ENCODE measurements around the gene SPATC1L. TPM values are rescaled to one million over a fixed set of nuclear protein-coding genes. Genes with fewer than 3 reads are reported as not detected.
"Not testable (repeated sequence)": the region's sequence is repeated elsewhere in the genome, so short reads cannot be mapped to it uniquely, and the experiment has no call there.

Gene SPATC1L
- total RNA-seq, 1 donor from 2014 or later, result 58.7 TPM

DNA sequence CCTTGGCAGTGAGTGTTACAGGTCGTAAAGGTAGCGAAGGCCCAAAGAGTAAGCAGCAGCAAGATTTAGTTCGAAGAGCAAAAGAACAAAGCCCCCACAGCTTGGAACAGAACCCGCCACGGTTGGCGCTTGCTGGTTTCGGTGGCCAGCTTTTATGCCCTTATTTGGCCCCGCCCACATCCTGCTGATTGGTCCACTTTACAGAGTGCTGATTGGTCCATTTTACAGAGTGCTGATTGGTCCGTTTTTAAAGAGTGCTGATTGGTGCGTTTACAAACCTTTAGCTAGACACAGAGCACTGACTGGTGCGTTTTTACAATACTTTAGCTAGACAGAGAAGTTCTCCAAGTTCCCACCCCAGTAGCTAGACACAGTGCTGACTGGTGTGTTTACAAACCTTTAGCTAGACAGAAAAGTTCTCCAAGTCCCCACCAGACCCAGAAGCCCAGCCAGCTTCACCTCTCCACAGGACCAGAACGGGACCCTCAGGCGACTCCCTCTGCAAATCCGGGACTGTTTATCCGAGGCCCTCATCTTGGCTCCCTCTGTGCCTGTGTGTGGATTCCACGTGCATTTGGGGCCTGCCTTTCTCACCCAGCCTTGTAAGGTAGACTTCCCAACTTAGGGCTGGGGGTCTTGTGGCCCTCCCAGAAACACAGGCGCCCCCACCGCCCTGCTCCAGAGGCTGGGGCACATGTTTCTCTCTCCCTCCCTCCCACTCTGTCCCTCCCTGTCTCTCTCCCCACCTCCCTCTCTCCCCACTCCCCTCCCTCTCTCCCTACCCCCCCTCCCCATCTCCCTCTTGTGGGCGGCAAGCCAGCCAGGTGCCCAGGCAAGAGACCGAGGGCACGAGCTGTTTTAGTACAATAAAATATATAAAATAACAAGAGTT is 41.4 kb downstream of the SPATC1L start:
- Mint-ChIP-seq H3K4me3 (ENCODE audit: unreplicated experiment) (no peak overlapping the region), H3K27ac (ENCODE audit: unreplicated experiment) (no peak overlapping the region), H3K27me3 (ENCODE audit: unreplicated experiment) (peaks cover 14% of the 10 kb centered on the region), H3K36me3 (ENCODE audit: unreplicated experiment) (peaks cover 4% of the 10 kb centered on the region), H3K4me1 (ENCODE audit: low read depth, unreplicated experiment) (peaks cover 12% of the 10 kb centered on the region), H3K9me3 (ENCODE audit: unreplicated experiment) (peaks cover 4% of the 10 kb centered on the region)
- DNase-seq, result peak; percentile 9
- TF ChIP-seq, protein P1, sequence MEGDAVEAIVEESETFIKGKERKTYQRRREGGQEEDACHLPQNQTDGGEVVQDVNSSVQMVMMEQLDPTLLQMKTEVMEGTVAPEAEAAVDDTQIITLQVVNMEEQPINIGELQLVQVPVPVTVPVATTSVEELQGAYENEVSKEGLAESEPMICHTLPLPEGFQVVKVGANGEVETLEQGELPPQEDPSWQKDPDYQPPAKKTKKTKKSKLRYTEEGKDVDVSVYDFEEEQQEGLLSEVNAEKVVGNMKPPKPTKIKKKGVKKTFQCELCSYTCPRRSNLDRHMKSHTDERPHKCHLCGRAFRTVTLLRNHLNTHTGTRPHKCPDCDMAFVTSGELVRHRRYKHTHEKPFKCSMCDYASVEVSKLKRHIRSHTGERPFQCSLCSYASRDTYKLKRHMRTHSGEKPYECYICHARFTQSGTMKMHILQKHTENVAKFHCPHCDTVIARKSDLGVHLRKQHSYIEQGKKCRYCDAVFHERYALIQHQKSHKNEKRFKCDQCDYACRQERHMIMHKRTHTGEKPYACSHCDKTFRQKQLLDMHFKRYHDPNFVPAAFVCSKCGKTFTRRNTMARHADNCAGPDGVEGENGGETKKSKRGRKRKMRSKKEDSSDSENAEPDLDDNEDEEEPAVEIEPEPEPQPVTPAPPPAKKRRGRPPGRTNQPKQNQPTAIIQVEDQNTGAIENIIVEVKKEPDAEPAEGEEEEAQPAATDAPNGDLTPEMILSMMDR (IDR thresholded peaks at IDR 0.05; ENCODE audit: partially characterized antibody, unreplicated experiment), result no peak

DNA sequence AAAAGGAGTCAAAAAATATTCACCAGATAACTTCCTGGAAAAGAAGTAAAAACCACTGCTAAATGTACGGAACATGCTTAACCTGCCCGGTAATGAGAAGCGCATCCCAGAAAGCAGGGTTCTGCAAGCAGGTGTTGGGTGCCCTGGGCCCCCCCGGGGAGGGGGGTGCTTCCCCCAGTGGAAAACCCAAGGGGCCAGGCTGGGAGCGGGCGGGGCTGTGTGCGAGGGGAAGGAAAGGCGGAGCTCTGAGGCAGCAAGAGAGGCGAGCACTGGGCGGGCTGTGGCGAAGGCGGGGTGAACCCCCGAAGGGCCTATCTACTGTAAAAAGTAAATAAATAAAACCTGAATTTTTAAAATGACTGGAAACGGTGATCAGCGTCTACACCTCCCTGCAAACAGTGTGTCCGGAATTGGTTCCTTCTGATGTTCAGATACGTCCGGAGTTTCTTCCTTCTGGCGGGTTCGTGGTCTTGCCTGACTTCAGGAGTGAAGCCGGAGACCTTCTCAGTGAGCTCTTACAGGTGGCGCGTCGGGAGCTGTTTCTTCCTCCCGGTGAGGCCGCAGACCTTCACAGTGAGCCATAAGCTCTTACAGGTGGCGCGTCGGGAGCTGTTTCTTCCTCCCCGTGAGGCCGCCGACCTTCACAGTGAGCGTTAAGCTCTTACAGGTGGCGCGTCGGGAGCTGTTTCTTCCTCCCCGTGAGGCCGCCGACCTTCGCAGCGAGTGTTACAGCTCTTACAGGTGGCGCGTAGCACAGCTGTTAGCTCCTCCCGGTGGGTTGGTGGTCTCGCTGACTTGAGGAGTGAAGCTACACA is 42.3 kb downstream of the SPATC1L start:
- no peak overlapping the region for H3K4me3 Mint-ChIP-seq (ENCODE audit: unreplicated experiment)
- peaks cover 4% of the 10 kb centered on the region for H3K9me3 Mint-ChIP-seq (ENCODE audit: unreplicated experiment)
- H3K27ac Mint-ChIP-seq (ENCODE audit: unreplicated experiment), result no peak overlapping the region
- H3K36me3 Mint-ChIP-seq (ENCODE audit: unreplicated experiment), result peaks cover 4% of the 10 kb centered on the region
- TF ChIP-seq, protein P1 (IDR thresholded peaks at IDR 0.05; ENCODE audit: partially characterized antibody, unreplicated experiment), result no peak
- peak; percentile 12 for DNase-seq
- H3K27me3 Mint-ChIP-seq (ENCODE audit: unreplicated experiment), result peaks cover 14% of the 10 kb centered on the region
- peaks cover 12% of the 10 kb centered on the region for H3K4me1 Mint-ChIP-seq (ENCODE audit: low read depth, unreplicated experiment)

DNA sequence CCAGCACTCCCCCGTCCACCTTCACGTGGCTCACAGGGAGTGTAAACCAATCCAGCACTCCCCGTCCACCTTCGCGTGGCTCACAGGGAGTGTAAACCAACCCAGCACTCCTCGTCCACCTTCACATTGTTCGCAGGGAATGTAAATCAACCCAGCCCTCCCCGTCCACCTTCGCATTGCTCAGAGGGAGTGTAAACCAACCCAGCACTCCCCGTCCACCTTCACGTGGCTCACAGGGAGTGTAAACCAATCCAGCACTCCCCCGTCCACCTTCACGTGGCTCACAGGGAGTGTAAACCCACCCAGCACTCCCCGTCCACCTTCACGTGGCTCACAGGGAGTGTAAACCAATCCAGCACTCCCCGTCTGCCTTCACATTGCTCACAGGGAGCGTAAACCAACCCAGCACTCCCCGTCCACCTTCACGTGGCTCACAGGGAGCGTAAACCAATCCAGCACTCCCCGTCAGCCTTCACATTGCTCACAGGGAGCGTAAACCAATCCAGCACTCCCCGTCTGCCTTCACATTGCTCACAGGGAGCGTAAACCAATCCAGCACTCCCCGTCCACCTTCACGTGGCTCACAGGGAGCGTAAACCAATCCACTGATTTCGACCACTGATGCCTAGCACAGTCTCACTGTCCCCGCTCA is 43.8 kb downstream of the SPATC1L start:
- Mint-ChIP-seq H3K27me3 (ENCODE audit: unreplicated experiment) (peaks cover 14% of the 10 kb centered on the region), H3K4me3 (ENCODE audit: unreplicated experiment) (peak overlapping the region; percentile 30)
- DNase-seq; H3K27ac Mint-ChIP-seq (ENCODE audit: unreplicated experiment); H3K36me3 Mint-ChIP-seq (ENCODE audit: unreplicated experiment); H3K4me1 Mint-ChIP-seq (ENCODE audit: low read depth, unreplicated experiment); H3K9me3 Mint-ChIP-seq (ENCODE audit: unreplicated experiment): not testable (repeated sequence)

DNA sequence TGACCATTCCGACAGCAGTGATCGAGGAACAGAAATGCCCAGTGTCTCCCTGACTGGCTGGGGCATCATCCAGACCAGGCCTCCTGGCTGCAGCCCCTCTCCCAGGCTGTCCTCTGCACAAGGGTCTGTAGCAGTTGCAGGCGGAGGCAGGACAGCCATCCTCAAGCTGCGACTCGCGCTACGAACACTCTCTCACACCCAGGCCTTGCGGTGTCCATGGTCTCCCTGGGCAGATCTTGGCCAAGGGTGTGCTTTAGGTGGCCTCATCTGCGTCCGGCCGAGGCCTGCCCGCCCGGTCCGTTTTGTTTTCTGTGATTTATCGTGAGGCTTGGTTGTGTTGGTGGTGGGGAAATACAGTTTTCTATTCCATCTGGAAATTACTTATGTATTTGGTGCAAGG is 44.6 kb downstream of the SPATC1L start:
- Mint-ChIP-seq H3K4me3 (ENCODE audit: unreplicated experiment) (no peak overlapping the region), H3K36me3 (ENCODE audit: unreplicated experiment) (peaks cover 4% of the 10 kb centered on the region), H3K4me1 (ENCODE audit: low read depth, unreplicated experiment) (peaks cover 9% of the 10 kb centered on the region), H3K27ac (ENCODE audit: unreplicated experiment) (no peak overlapping the region), H3K9me3 (ENCODE audit: unreplicated experiment) (peaks cover 7% of the 10 kb centered on the region), H3K27me3 (ENCODE audit: unreplicated experiment) (peaks cover 16% of the 10 kb centered on the region)
- DNase-seq, result no peak
- TF ChIP-seq, protein P1 (IDR thresholded peaks at IDR 0.05; ENCODE audit: partially characterized antibody, unreplicated experiment), result no peak

DNA sequence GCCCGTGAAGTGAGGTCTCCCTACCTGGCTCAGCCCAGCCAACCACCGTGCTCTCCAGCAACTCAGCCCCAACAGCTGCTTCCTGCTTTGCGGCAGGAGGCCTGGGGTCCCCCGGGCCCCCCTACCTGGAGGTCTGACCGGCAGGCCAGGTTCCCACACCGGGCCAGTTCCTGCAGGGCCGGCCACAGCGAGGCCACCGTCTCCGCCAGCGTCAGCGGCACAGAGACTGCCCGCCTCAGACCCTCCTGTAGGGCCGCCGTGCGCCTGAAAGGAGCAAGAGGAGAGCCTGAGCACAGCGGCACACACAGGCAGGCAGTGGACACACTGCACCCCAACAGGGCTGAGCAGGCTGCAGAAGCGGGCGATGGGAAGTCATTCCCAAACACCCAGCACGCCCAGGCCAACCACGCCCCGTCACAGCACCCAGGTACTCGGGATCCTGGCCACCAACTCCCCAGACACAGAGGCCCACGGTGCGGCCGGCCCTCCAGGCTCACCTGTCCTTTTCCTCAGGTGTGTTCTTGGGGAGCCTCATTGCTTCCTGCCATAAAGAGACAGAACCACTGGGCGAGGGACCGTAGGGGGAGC is 45.8 kb downstream of the SPATC1L start:
- peaks cover 17% of the 10 kb centered on the region for H3K27me3 Mint-ChIP-seq (ENCODE audit: unreplicated experiment)
- DNase-seq, result no peak
- H3K27ac Mint-ChIP-seq (ENCODE audit: unreplicated experiment), result no peak overlapping the region
- TF ChIP-seq, protein P1 (IDR thresholded peaks at IDR 0.05; ENCODE audit: partially characterized antibody, unreplicated experiment), result no peak
- peaks cover 4% of the 10 kb centered on the region for H3K36me3 Mint-ChIP-seq (ENCODE audit: unreplicated experiment)
- no peak overlapping the region for H3K4me3 Mint-ChIP-seq (ENCODE audit: unreplicated experiment)
- peaks cover 7% of the 10 kb centered on the region for H3K9me3 Mint-ChIP-seq (ENCODE audit: unreplicated experiment)
- H3K4me1 Mint-ChIP-seq (ENCODE audit: low read depth, unreplicated experiment), result peaks cover 4% of the 10 kb centered on the region

All from glutamatergic neuron (in vitro differentiated cells).